ENCODE measurements around the gene PLAC8L1.

PLAC8L1 gene

GRCh38 chr5:146078566-146078965 is 26.8 kb downstream of the PLAC8L1 start:
- no peak for DNase-seq

- no peak for DNase-seq
These were observed 28.9 kb downstream of the PLAC8L1 start for GRCh38 chr5:146076455-146076854.

- no peak for DNase-seq
These were observed 29.3 kb downstream of the PLAC8L1 start for GRCh38 chr5:146076028-146076427.

GRCh38 chr5:146073239-146073900 is 32.0 kb downstream of the PLAC8L1 start:
- DNase-seq: no peak

- no peak for DNase-seq
These were observed 32.8 kb downstream of the PLAC8L1 start for GRCh38 chr5:146072595-146072994.

- DNase-seq: no peak
These were observed 34.2 kb downstream of the PLAC8L1 start for GRCh38 chr5:146071171-146071570.

DNA sequence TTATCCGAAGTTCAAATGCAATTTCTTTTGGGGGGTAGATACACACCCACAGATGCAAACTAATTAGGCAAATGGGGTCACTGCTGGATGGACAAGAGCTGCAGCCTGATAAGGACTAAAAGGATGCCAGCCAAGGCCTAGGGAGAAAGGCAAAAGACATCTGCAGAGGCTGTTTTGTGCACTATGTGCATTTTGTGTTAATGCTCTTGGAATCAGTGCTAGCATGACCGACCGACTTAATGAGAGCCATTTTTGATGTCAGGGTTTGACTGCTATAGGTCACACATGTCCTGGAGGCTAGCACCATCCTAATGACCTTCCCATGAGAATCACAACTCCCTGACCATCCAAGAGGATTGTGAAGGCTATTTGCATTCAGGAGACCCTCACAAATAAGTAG is 34.6 kb downstream of the PLAC8L1 start:
- no peak for DNase-seq

- DNase-seq: no peak
These were observed 35.6 kb downstream of the PLAC8L1 start for GRCh38 chr5:146069780-146070099.

- no peak for DNase-seq
These were observed 36.2 kb downstream of the PLAC8L1 start for GRCh38 chr5:146068977-146069779.

GRCh38 chr5:146068206-146068605 is 37.2 kb downstream of the PLAC8L1 start:
- no peak for DNase-seq

- DNase-seq: no peak
These were observed 38.4 kb downstream of the PLAC8L1 start for GRCh38 chr5:146066968-146067367.

DNA sequence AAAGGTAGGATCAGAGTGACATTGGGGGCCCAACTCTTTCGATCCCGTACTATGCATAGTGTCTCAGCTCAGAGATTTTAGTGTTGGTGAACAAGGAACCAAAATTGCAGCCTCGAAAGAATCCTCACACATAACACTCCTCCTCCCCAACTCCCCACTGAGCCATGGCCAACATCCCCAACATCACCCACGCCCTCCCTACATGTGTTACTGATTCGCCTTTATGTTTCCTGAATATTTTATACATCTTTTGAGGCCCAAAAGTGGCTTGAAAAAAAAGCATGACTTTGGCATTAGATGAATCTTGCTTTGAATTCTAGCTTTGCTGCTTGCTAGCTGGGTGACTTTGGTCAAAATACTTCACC is 45.2 kb downstream of the PLAC8L1 start:
- no peak for DNase-seq

DNA sequence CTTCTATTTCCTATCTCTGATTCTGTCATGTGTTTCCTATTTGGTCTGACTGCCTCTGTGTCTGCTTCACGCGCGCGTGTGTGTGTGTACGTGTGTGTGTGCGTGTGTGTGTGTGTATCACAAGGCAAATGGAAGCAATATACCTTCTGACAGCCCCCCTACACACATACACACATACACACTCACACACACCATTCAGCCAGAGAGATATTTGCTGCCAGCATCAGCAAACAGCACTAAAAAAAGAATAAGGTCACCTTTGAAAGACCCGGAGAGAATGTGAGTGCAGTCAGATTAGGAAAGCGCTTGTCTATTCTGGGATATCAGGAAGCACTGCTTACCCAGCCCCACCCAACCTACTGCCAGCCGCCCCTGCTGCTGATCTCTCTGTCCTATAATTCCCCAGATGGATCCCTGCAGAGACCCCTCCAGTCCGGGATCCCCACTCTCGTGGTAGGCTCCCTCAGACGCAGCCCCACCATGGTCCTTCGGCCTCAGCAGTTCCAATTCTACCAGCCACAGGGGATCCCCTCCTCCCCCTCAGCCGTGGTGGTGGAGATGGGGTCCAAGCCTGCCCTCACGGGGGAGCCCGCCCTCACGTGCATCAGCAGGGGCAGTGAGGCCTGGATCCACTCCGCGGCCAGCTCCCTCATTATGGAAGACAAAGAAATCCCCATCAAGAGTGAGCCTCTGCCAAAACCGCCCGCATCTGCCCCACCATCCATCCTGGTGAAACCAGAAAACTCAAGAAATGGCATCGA is 45.7 kb downstream of the PLAC8L1 start:
- DNase-seq: no peak

DNA sequence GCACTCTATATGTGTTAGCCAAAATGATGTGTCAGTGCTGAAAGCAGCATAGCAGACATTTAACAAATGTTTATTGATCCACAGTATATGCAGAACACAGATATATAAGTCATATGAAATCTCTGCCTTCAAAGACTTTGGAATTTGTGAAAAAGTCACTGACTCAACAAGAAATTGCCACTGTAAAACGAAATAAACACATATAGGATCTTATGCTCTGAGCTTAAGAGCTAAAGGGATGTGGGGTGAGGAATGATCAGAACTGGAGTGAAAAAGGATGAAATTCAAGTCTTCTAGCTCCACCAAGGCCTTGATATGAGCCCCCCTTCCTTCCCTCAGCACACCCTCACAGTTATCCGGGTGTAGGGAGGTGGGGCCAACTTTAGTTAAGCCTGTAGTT is 49.9 kb downstream of the PLAC8L1 start:
- no peak for DNase-seq

DNA sequence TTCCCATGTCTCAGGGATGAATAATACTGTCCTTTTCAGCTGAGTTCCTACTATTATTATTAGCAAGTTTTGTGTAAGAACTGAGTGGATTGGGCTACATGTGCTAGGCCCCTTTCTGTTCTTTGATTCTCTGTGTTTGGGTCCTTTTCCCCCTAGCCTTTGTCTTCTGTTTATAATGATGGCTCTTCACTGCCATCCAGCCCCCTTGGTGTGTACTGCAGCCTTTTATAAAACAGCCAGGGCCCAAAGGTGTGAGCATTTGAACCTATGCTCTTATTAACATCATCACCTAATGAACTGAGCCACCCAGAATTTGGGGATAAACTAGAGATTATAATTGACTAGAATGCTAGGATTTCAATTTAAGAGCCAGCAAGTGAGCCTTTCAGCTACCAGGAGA is 52.6 kb downstream of the PLAC8L1 start:
- no peak for DNase-seq

GRCh38 chr5:146051678-146052077 is 53.7 kb downstream of the PLAC8L1 start:
- DNase-seq: no peak

GRCh38 chr5:146050086-146050485 is 55.3 kb downstream of the PLAC8L1 start:
- no peak for DNase-seq

- DNase-seq: no peak
These were observed 55.7 kb downstream of the PLAC8L1 start for GRCh38 chr5:146049704-146050026.

GRCh38 chr5:146048994-146049703 is 56.2 kb downstream of the PLAC8L1 start:
- no peak for DNase-seq

DNA sequence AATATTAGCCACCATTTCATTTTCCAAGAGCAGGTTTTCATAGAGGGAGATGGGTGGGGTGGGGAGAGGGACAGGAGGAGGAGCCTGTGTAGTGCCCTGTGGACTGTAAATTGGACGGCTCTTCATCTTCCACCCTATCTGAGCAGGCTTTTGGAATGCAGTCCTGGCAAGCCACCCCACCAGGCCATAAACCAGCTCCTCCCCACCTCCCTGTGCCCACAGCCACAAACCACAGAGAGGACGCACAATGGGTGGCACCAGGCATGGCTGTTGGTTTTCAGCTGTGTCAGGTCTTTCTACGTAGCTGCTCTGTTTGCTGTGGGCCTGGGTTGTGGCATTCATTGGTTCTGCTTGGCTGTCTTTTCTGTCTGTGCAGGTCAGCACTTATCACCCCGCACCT is 58.0 kb downstream of the PLAC8L1 start:
- no peak for DNase-seq

GRCh38 chr5:146043722-146044121 is 61.7 kb downstream of the PLAC8L1 start:
- no peak for DNase-seq

DNA sequence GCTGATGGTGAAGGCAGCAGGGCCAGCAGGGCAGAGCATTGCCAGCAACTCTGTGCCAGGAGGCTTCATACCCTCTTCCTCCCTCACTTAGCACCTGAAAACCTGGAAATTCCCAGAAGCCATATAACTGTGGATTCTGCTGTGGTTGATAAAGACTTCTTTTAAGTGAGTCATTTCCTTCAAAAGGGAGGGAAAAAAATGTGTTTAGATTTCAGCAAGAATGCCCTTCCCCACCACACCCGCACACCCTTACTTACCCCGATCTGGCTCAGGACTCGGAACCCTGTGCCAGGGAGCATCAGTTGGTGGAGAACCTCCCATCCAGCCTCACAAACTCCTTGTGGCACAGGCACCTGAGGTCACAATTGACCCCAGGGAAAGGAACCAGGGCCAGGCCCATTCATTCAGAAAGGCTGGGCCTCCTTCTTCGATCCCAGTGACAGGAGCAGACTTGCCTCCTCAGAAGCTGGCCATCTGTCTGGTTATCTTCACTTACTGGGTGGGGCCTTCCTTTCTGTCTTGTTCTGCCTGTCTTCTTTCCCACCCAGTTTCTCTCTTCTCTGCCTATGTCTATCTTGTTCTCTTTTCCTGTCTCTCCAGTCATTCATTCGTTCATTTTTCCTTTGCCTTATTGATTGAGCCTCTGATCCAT is 62.6 kb downstream of the PLAC8L1 start:
- DNase-seq: no peak

DNA sequence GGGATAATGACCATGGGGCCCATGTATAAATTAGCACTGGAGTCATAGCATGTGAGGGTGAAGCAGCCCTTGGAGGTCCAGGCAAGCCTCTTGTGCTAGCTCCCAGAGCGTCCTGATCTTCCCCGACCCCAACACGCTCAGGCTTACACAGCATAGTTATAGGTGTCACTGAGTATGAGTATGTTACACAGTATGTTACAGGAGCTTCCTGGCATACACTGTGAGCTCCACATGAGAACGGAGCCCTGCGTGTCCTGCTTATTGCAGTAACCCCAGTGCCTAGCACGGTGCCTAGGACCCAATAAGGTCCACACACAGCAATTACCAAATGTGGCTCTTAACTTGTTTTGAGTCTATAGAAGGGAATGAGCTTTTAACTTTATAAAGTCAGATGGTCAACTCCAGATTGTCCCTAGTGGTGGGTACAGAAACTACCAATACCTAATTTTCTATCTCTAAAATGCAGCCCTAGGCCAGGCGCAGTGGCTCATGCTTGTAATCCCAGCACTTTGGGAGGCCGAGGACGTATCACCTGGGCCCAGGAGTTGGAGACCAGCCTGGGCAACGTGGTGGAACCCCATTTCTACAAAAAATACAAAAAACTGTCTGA is 64.1 kb downstream of the PLAC8L1 start:
- DNase-seq: no peak
